DOHH2 (cell line): ENCODE measurements around the gene COL9A3.

Experiments
- CTCF ChIP-seq: fragments of 200-600 bp; sonication (generic); IDR thresholded peaks from one replicate; pipeline ENCODE4 v1.5.1; 2014; ENCODE audit warnings: antibody characterized with exemption, mild to moderate bottlenecking, low read depth, low read length; ENCODE audit not compliant: poor library complexity, severe bottlenecking
- EZH2phosphoT487 ChIP-seq: fragments of 200-600 bp; sonication (generic); IDR thresholded peaks from 2 replicates; pipeline ENCODE4 v1.6.1; 2017; ENCODE audit warnings: borderline replicate concordance, mild to moderate bottlenecking, antibody characterized with exemption, low read length, moderate library complexity, mixed read lengths

GRCh38 chr20:62886709-62887058 lies 69.8 kb downstream of the COL9A3 start:
- TF ChIP-seq CTCF (no peak), EZH2phosphoT487 (no peak)
